Brain microvascular endothelial cell (primary cell): Measurements from ENCODE around the gene MTFR1L.

Source experiments
- DNase-seq: peaks from one replicate; pipeline ENCODE4 v3.0.0-alpha.2; 2020
- H3K27ac ChIP-seq: fragments of 250-450 bp; sonication (Bioruptor Pico); 2 replicates; pipeline ENCODE4 v1.5.1; 2020; ENCODE audit warnings: mild to moderate bottlenecking, moderate library complexity
- H3K27me3 ChIP-seq: fragments of 250-450 bp; sonication (Bioruptor Pico); replicated peaks from 2 replicates; pipeline ENCODE4 v1.5.1; 2020; ENCODE audit warnings: mild to moderate bottlenecking
- H3K36me3 ChIP-seq: fragments of 250-450 bp; sonication (Bioruptor Pico); replicated peaks from 2 replicates; pipeline ENCODE4 v1.5.1; 2020; ENCODE audit warnings: mild to moderate bottlenecking
- H3K4me3 ChIP-seq: 2 replicates; pipeline ENCODE4 v1.5.1; 2011; ENCODE audit warnings: low read depth, mild to moderate bottlenecking, control low read depth, low read length, moderate library complexity
- in situ Hi-C: cut with HindIII; loops from 2 replicates; pipeline ENCODE4 v1.10.0; 2017; ENCODE audit warnings: low sequenced_read_pairs, low pct_ligation_motif_present
- TF ChIP-seq, protein P1 (sequence below): IDR thresholded peaks from 2 replicates; pipeline ENCODE4 v1.5.1; 2011; ENCODE audit warnings: low read depth, mild to moderate bottlenecking, moderate library complexity, low read length, control low read depth, inconsistent platforms; ENCODE audit errors: missing control alignments

Gene MTFR1L

DNA sequence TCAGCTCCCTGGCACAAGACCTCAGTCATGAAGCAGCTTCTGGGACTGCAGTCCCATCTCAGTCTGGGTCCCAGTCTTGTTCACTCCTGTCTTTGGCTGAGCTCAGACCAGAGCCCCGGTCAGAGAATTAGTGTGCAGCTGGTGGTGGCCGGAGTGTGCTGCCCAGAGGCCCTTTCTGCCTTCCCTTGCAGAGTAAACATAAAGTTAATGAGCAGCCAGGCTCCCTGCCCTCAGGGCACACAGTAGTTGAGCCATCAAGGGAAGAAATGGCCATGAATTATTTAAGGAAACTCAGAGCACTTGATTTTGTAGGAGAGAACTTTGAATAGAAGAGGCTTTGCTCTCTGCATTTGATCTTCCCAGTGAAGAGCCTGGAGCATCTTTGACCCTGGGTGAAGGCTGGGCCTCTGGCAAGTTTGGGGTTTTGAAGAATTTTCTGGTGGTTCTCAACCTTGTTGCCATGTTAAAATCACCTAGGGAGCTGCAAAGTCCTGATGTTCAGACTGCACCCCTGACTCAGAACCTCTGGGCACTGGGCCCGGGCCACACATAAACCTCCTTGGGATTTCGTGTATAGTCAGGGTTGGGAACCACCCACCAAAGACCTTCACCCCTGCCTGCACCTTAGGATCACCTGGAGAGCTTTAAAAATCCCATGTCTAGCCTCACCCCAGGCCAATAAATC lies 46.2 kb upstream of the MTFR1L start:
- TF ChIP-seq, protein P1, sequence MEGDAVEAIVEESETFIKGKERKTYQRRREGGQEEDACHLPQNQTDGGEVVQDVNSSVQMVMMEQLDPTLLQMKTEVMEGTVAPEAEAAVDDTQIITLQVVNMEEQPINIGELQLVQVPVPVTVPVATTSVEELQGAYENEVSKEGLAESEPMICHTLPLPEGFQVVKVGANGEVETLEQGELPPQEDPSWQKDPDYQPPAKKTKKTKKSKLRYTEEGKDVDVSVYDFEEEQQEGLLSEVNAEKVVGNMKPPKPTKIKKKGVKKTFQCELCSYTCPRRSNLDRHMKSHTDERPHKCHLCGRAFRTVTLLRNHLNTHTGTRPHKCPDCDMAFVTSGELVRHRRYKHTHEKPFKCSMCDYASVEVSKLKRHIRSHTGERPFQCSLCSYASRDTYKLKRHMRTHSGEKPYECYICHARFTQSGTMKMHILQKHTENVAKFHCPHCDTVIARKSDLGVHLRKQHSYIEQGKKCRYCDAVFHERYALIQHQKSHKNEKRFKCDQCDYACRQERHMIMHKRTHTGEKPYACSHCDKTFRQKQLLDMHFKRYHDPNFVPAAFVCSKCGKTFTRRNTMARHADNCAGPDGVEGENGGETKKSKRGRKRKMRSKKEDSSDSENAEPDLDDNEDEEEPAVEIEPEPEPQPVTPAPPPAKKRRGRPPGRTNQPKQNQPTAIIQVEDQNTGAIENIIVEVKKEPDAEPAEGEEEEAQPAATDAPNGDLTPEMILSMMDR, result no peak
- in situ Hi-C loops, result no loop called here
- no peak overlapping the region for H3K4me3 ChIP-seq
- no peaks in the 10 kb centered on the region for H3K36me3 ChIP-seq
- no peak for DNase-seq
- H3K27ac ChIP-seq, result no peak overlapping the region
- H3K27me3 ChIP-seq, result no peaks in the 10 kb centered on the region

DNA sequence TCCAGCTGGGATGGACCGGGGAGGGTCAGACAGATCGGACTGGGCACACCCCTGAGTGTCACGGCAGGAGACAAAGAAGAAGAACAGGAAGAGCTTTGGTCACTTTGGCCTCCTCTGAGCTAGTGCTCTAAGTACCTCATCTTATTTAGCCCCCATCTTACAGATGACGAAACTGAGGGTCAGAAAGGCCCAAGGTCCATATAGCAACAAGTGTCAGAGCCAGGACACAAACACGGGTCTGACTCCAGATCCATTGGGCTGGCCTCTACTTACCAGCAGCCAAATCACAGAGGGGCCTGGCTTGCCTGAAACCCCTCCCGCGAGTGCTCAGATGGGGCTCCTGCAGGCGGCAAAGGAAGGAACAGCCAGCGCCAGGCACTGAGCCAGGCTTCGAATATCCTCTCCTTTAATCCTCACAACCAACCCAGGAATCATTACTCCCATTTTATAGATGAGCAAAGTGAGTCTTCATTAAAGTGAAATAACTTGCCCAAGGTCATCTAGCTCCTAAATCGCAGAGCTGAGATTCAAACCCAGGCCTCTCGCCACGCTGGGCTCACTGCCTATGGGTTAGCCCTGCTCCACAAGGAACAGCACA lies 45.4 kb upstream of the MTFR1L start:
- H3K4me3 ChIP-seq, result no peak overlapping the region
- TF ChIP-seq, protein P1, result no peak
- no peak overlapping the region for H3K27ac ChIP-seq
- H3K27me3 ChIP-seq, result no peaks in the 10 kb centered on the region
- in situ Hi-C loops, result no loop called here
- DNase-seq, result no peak
- no peaks in the 10 kb centered on the region for H3K36me3 ChIP-seq

DNA sequence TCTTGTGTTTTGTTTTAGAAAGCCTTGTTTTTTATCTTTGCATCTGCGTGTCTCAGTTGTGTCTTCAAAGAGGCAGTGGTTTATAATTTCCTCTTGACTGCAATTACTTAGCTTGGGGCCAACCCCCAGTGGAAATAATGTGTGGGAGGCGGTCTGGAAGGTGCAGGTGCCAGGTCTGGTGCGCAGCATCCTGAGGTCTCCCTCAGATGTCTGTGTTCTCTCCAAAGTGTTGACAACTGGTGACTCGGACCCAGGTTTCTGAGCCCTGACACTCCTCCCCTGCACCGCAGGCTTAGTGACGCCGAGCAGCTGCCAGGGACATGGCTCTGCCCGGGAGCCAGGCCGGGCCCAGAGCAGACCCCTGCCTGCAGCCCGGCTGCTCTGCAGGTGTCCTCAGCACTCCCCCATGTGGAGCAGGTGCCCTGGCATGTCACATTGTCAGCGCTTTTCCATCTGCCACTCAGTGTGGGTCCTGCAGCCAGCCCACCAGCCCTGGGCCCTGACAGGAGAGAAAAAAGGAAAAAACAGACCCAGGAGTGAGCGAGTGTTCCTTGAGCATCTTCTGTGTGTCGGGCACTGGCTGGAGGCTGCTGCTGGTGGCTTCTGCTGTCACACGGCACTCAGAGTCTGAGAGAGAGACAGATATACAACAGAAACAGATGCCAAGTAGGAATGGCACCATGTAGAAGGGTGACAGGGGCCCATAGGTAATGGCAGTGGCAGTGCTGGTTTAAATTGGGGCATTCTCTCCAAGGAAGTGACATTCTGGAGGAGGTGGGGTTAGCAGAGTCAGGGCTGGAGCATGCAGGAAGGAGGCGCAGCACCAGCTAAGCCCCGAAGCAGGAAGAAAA lies 44.6 kb upstream of the MTFR1L start:
- Histone ChIP-seq H3K27me3 (no peaks in the 10 kb centered on the region), H3K4me3 (no peak overlapping the region), H3K27ac (no peak overlapping the region), H3K36me3 (no peaks in the 10 kb centered on the region)
- in situ Hi-C loops, result loop anchor here (25.0 kb wide), 1 partner anchor 163 kb away; the partner anchor contains the start of gene MAN1C1
- TF ChIP-seq, protein P1, result no peak
- no peak for DNase-seq

DNA sequence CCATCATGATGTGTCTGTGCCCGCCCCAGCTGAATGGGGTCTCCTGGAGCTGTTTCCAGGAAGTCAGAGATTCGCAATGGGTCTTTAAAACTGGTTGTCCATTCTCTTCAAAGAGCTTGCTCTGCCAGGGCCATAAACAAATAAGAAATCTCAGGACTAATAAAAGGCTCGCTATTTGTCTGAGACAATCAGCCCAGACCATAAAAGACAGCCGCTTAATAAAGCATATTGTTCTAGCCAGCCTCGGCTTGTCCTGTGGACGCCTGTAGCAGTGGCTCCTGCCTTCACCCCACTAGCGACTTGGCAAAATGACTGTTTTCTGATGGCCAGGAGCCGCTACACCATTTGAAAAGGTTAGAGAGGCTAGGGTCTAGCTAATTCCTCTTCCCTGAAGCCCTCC lies 40.4 kb upstream of the MTFR1L start:
- in situ Hi-C loops, result loop anchor here (25.0 kb wide), 1 partner anchor 167 kb away; the partner anchor contains the start of gene MAN1C1
- Histone ChIP-seq H3K4me3 (no peak overlapping the region), H3K27me3 (no peaks in the 10 kb centered on the region), H3K36me3 (no peaks in the 10 kb centered on the region), H3K27ac (no peak overlapping the region)
- no peak for DNase-seq
- TF ChIP-seq, protein P1, result no peak

DNA sequence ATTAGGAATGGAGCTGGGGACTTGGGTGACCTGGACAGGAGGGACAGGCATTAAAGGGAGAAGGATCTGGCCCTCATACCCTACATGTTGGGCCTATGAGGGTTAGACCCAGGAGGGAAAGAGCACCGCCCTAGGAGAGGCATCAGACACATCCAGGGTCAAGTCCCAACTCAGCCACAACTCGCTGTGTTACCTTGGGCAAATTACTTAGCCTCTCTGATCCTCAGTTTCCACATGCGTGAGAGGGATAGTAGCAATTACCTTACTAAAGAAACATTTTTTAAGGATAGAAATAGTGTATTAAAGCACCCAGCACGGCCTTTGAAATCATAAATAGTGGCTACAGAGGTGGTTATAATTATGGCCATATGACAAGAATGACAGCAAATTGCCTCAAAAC lies 39.9 kb upstream of the MTFR1L start:
- no peak overlapping the region for H3K4me3 ChIP-seq
- in situ Hi-C loops, result loop anchor here (25.0 kb wide), 1 partner anchor 168 kb away; the partner anchor contains the start of gene MAN1C1
- H3K36me3 ChIP-seq, result no peaks in the 10 kb centered on the region
- no peak for DNase-seq
- TF ChIP-seq, protein P1, result no peak
- H3K27ac ChIP-seq, result no peak overlapping the region
- H3K27me3 ChIP-seq, result no peaks in the 10 kb centered on the region
